ENCODE results near the gene PRKCB. TPM values are rescaled to one million over a fixed set of nuclear protein-coding genes. Genes with fewer than 3 reads are reported as not detected.

PRKCB gene
- total RNA-seq, 2 donors from 2014 or later, result 72.1 to 77.0 TPM

DNA sequence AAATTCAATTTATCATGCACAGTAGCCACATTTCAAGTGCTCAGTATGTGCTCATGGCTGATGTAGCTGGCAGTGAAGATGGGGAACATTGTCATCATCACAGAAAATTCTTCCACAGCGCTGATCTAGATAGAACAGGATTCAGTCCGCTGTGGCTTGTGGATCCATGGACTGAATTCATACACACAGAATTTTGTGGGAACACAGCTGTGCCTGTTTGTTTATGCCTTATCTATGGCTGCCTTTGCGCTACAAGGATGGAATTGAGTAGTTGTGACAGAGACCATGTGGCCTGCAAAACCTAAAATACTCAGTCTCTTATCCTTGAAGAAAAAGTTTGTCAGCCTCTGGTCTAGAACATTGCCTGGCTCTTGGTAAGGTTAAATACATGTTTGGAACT is 128.4 kb downstream of the PRKCB start:
- Mint-ChIP-seq H3K4me3 (no peak overlapping the region), H3K9me3 (no peaks in the 10 kb centered on the region), H3K36me3 (ENCODE audit: insufficient read depth in 2 of 2) (peaks cover 3 to 6% of the 10 kb centered on the region in 2 donors), H3K27ac (no peak overlapping the region), H3K27me3 (ENCODE audit: low read depth) (no peaks in the 10 kb centered on the region), H3K4me1 (ENCODE audit: low read depth) (peaks cover 87% of the 10 kb centered on the region)
- DNase-seq, result no peak
- no peak for ATAC-seq (replicated peaks in 1 of 2)

DNA sequence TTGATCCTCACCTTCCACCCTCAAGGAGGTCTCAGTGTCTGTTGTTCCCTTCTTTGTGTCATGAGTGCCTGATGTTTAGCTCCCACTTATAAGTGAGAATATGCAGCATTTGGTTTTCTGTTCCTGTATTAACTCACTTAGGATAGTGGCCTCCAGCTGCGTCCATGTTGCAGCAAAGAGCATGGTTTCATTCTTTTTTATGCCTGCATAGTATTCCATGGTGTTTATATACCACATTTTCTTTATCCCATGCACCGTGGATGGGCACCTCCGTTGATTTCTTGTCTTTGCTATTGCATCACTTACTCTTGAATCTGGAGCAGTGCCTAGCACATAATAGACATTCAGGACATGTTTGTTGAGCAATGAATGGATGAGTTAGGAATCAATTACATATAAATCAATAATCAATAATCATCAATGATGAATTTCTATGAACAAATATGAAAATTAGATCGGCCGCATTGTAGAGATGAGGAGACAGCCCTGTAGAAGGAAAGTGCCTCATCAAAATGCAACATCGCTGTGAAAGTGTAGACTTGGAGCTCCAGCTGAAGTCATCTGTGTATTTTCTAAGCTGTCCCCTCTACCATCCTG is 129.5 kb downstream of the PRKCB start:
- Mint-ChIP-seq H3K36me3 (ENCODE audit: insufficient read depth in 2 of 2) (peaks cover 3 to 6% of the 10 kb centered on the region in 2 donors), H3K27me3 (ENCODE audit: low read depth) (no peaks in the 10 kb centered on the region), H3K4me3 (no peak overlapping the region), H3K4me1 (ENCODE audit: low read depth) (peaks cover 85% of the 10 kb centered on the region), H3K9me3 (no peaks in the 10 kb centered on the region), H3K27ac (no peak overlapping the region)
- ATAC-seq (replicated peaks in 1 of 2) (no peak), DNase-seq (no peak)

DNA sequence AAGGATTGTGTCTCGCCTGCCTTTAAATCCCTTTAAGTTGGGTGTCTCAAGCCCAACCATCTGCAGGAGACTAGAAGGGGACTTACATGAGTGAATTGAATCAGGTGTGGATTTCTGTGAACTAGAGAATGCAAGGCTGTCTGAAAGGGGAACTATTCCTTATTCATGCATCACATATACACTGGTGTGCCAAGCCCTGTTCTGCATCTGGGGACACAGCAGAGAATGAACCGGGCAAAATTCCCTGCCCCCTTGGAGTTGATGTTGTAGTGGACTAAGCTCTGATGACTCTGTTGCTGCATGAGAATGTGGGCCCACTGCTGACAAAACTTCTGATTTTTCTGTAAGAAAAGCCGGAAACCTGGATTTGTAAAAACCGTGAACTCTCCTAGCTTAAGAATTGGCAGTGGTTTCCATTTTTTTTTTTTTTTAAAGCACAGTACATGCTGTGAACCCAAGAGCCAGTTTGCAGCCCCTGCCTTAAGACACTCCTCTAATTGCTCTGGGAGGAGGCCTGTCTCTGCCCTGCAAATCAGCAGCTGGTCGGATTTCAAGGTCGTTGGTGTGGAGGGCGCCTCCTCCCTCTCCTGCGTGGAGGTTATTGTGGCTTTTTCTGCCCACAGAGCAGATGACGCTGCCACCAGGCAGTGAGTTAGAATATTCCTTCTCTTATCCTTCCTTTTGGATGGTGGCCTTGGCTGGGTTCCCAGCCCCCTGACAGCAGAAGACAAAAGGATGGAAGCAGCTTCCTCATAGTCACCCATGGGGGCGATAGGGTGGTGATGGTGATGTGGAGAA is 131.0 kb downstream of the PRKCB start:
- no peak for DNase-seq
- ATAC-seq (replicated peaks in 1 of 2), result no peak
- Mint-ChIP-seq H3K27me3 (ENCODE audit: low read depth) (no peaks in the 10 kb centered on the region), H3K4me1 (ENCODE audit: low read depth) (peaks cover 84% of the 10 kb centered on the region), H3K36me3 (ENCODE audit: insufficient read depth in 2 of 2) (peaks cover 3 to 5% of the 10 kb centered on the region in 2 donors), H3K9me3 (no peaks in the 10 kb centered on the region), H3K4me3 (peak overlapping the region in 1 of 2 donors; percentile 38), H3K27ac (no peak overlapping the region)

DNA sequence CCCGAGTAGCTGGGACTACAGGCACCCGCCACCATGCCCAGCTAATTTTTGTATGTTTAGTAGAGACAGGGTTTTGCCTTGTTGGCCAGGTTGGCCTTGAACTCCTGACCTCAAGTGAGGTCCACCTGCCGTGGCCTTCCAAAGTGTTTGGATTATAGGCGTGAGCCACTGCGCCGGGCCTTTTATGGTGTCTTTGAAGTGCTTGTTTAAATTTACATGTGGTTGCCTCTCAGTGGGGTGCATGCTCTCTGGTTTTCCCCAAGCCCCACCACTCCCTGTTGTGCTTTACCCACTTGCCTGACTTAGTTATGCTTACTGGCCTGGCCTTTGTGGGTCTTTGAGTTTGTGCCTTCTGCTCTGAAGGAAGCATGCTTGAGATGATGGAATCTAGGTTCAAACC is 132.0 kb downstream of the PRKCB start:
- DNase-seq, result no peak
- H3K4me1 Mint-ChIP-seq (ENCODE audit: low read depth), result peaks cover 84% of the 10 kb centered on the region
- no peak overlapping the region for H3K4me3 Mint-ChIP-seq
- H3K36me3 Mint-ChIP-seq (ENCODE audit: insufficient read depth in 2 of 2), result peaks cover 3 to 5% of the 10 kb centered on the region in 2 donors
- ATAC-seq (replicated peaks in 1 of 2), result peak in 1 of 2 donors; percentile 37
- H3K27ac Mint-ChIP-seq, result no peak overlapping the region
- no peaks in the 10 kb centered on the region for H3K9me3 Mint-ChIP-seq
- no peaks in the 10 kb centered on the region for H3K27me3 Mint-ChIP-seq (ENCODE audit: low read depth)

DNA sequence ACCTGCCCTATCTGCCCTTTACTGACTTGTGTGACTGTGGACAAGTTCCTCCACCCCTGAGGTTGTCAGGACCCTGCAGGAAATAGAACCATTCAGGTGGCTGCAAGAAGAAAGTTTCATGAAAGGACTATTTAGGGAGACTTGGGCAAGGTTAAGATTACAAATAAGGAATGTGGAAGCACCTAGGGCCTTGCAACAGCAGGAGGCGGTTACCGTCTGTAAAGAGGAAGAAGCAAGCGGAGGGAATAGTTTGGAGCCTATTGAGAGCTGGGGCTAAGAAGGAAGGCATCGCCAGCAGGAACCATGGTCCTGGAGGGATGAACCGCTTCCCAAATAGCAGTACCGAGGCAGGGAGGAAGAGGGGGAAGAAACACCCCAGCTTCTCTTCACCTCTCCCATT is 132.4 kb downstream of the PRKCB start:
- Mint-ChIP-seq H3K4me3 (no peak overlapping the region), H3K4me1 (ENCODE audit: low read depth) (peaks cover 84% of the 10 kb centered on the region), H3K27ac (no peak overlapping the region), H3K27me3 (ENCODE audit: low read depth) (no peaks in the 10 kb centered on the region), H3K36me3 (ENCODE audit: insufficient read depth in 2 of 2) (peaks cover 1 to 5% of the 10 kb centered on the region in 2 donors), H3K9me3 (no peaks in the 10 kb centered on the region)
- no peak for DNase-seq
- no peak for ATAC-seq (replicated peaks in 1 of 2)

DNA sequence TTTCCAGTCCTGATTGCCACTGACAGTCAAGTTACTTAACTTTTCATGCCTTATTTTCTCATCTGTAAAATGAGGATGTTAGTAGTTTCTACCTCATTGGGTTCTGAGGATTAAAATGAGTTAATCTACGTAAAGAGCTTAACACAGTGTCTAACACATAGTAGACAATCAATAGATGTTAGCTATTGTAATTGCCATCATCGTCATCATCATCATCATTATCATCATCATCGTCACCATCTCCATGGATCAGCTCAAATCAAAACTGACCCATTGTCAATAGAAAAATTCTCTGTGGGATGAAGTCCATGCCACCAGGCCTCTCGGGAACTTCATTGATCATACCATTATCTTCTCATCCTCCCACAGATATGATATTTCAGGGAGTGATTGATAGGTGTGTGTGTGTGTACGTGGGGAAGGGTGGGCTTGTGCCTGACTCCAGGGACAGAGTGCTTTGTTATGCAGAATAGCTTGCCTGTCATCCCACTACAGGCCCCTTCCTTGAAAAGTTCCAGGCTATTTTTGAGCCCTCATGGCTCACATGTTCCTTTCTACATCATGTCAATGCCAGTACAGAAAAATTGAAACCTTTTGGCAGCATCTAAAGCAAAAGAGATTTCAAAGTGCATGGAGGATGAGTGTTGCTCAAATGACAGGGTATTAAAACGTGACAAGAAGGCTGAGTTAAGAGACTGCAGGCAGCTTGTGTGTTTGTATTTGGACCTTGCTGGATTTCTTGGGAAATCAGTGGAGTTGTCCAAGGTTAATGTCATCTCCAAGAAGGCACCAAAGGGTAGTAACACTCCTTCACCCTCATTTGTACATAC is 133.9 kb downstream of the PRKCB start:
- Mint-ChIP-seq H3K27ac (no peak overlapping the region), H3K4me1 (ENCODE audit: low read depth) (peaks cover 88% of the 10 kb centered on the region), H3K36me3 (ENCODE audit: insufficient read depth in 2 of 2) (peaks cover 1 to 5% of the 10 kb centered on the region in 2 donors), H3K27me3 (ENCODE audit: low read depth) (no peaks in the 10 kb centered on the region), H3K4me3 (no peak overlapping the region), H3K9me3 (no peaks in the 10 kb centered on the region)
- DNase-seq (no peak), ATAC-seq (replicated peaks in 1 of 2) (no peak)

DNA sequence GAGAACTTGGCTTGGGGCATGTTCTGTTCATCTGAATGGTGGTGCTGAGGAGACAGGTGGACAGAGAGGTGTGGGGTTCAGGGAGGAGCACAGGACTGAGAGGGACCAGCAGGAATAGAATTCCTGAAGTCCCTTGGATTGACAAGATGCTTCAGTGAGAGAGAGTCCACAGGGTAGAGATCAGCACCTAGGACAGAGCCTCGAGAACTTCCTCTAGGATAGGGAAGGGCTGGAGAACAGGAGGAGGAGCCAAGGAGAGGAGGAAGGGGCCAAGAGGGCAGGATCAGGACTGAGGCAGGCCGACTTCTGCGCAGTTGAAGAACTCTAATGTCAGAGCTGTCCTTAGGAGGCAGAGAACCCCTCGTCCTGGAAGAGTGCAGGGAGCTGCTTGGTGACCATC is 138.4 kb downstream of the PRKCB start:
- peaks cover 81% of the 10 kb centered on the region for H3K4me1 Mint-ChIP-seq (ENCODE audit: low read depth)
- no peak overlapping the region for H3K27ac Mint-ChIP-seq

DNA sequence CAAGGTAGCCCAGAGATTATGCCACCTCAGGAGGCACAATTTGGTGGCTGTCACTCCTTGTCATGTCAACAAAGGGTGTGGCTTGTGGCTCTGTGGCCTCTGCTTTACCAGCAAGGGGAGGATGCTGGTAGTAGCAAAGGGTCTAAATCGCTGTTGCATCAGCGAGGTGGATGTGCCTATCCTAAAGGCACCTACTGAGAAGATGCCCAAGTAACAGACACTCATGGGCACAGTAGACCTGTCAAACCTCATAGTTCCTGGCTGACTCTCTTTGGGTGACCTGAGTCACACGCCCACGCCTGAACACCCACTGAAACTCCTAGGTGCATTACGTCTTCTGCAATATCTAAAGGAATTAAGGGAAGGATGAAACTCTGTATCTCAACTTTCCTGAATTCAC is 139.5 kb downstream of the PRKCB start:
- Mint-ChIP-seq H3K4me1 (ENCODE audit: low read depth) (peaks cover 80% of the 10 kb centered on the region), H3K36me3 (ENCODE audit: insufficient read depth in 2 of 2) (peaks cover 0 to 2% of the 10 kb centered on the region in 2 donors), H3K4me3 (no peak overlapping the region), H3K9me3 (no peaks in the 10 kb centered on the region), H3K27me3 (ENCODE audit: low read depth) (no peaks in the 10 kb centered on the region), H3K27ac (no peak overlapping the region)
- DNase-seq (peak; percentile 37), ATAC-seq (replicated peaks in 1 of 2) (peak; percentile 70 to 74)

More for the DNA sequence above, 138.4 kb downstream of the PRKCB start:
- Mint-ChIP-seq H3K4me3 (peak overlapping the region in 1 of 2 donors; percentile 32), H3K36me3 (ENCODE audit: insufficient read depth in 2 of 2) (peaks cover 0 to 2% of the 10 kb centered on the region in 2 donors), H3K9me3 (no peaks in the 10 kb centered on the region), H3K27me3 (ENCODE audit: low read depth) (no peaks in the 10 kb centered on the region)
- DNase-seq, result no peak
- no peak for ATAC-seq (replicated peaks in 1 of 2)

DNA sequence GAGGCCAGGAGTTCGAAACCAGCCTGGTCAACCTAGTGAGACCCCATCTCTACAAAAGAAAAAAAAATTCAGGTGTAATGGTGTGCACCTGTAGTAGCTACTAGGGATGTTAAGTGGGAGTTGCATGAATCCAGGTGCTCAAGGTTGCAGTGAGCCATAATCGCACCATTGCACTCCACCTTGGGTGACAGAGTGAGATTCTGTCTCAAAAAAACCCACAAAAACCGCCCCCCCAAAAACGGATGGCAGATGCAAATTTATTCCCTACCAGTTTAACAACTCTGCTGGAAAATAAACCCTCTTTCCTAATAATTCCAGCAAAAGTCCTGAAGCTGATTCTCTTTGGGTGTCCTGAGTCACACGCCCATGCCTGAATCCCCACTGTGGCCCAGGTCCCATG is 140.3 kb downstream of the PRKCB start:
- ATAC-seq (replicated peaks in 1 of 2), result no peak
- Mint-ChIP-seq H3K27ac (no peak overlapping the region), H3K4me1 (ENCODE audit: low read depth) (peaks cover 74% of the 10 kb centered on the region), H3K9me3 (no peaks in the 10 kb centered on the region), H3K4me3 (peak overlapping the region in 1 of 2 donors; percentile 51), H3K36me3 (ENCODE audit: insufficient read depth in 2 of 2) (peaks cover 0 to 2% of the 10 kb centered on the region in 2 donors), H3K27me3 (ENCODE audit: low read depth) (no peaks in the 10 kb centered on the region)
- no peak for DNase-seq

DNA sequence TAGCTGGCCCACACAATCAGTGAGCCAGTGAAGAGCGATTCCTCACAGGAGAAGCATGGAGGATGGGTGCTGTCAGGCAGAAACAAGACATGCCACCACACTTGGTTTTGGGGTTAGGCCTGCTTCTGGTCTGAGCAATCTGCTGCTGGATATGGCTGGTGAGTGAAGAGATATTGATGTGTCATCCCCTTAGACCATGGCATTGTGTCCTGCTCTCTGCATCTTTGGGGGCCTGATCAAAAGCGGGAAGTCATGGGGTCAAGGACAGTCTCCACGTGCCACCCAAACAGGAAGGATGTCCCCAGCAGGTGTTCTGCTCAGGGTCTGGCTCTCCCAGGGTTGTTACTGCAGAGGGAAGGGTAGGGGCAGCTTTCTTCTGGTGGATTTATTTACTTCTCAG is 140.7 kb downstream of the PRKCB start:
- H3K4me1 Mint-ChIP-seq (ENCODE audit: low read depth), result peaks cover 70% of the 10 kb centered on the region
- ATAC-seq (replicated peaks in 1 of 2) (peak; percentile 79 to 80), DNase-seq (peak; percentile 33 to 42)
- peak overlapping the region in 1 of 2 donors; percentile 51 for H3K4me3 Mint-ChIP-seq
- H3K27ac Mint-ChIP-seq, result no peak overlapping the region
- no peaks in the 10 kb centered on the region for H3K27me3 Mint-ChIP-seq (ENCODE audit: low read depth)
- no peaks in the 10 kb centered on the region for H3K9me3 Mint-ChIP-seq
- peaks cover 0 to 2% of the 10 kb centered on the region in 2 donors for H3K36me3 Mint-ChIP-seq (ENCODE audit: insufficient read depth in 2 of 2)

DNA sequence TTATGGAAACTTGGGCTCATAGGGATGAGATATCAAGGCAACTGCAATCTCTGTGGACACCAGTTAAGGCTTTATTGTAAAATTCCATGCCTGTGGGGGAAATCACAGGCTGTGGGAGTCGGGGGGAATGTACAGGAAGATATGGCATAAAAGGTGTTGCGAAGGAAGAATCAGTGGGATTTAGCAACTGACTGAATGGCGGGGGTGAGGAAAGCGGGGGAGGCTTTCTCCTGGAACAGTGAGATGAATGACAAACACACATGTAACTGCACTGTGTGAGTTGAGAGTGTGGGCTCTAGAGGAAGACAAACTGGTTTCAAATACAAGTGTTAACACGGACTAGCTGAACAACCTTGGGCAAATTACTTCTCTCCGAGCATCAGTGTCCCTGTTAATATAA is 143.7 kb downstream of the PRKCB start:
- Mint-ChIP-seq H3K4me1 (ENCODE audit: low read depth) (peaks cover 45% of the 10 kb centered on the region), H3K9me3 (no peaks in the 10 kb centered on the region), H3K27ac (no peak overlapping the region), H3K36me3 (ENCODE audit: insufficient read depth in 2 of 2) (peaks cover 0 to 3% of the 10 kb centered on the region in 2 donors), H3K27me3 (ENCODE audit: low read depth) (no peaks in the 10 kb centered on the region), H3K4me3 (no peak overlapping the region)
- DNase-seq, result no peak
- ATAC-seq (replicated peaks in 1 of 2), result no peak

DNA sequence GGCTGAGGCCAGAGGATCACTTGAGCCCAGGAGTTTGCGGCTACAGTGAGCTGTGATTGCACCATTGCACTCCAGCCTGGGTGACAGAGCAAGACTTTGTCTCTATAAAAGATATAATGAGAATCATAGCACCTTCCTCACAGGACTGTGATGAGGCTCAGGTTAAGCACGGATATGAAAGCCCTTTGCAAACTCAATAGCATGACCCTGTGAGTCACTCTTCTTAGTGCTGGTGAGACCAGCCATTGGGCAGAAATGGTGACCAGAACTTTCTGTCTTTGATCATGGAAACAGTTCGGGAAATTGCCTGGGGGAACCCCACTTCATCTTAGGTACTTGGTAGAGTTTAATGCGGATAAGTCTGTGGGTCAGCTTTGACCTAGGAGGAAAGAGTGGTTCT is 144.2 kb downstream of the PRKCB start:
- no peak overlapping the region for H3K4me3 Mint-ChIP-seq
- peak in 1 of 2 donors; percentile 44 for ATAC-seq (replicated peaks in 1 of 2)
- H3K4me1 Mint-ChIP-seq (ENCODE audit: low read depth), result peaks cover 39% of the 10 kb centered on the region
- H3K9me3 Mint-ChIP-seq, result no peaks in the 10 kb centered on the region
- peaks cover 0 to 3% of the 10 kb centered on the region in 2 donors for H3K36me3 Mint-ChIP-seq (ENCODE audit: insufficient read depth in 2 of 2)
- H3K27ac Mint-ChIP-seq, result no peak overlapping the region
- no peaks in the 10 kb centered on the region for H3K27me3 Mint-ChIP-seq (ENCODE audit: low read depth)
- DNase-seq, result no peak

Measured in activated T-cell treated with anti-CD3 and anti-CD28 coated beads, Interleukin-2, amount 50 U/mL, for 72 hours (primary cell).